GM12891 (cell line): ENCODE measurements around the gene GAMT.
"Not testable (repeated sequence)": the region's sequence is repeated elsewhere in the genome, so short reads cannot be mapped to it uniquely, and the experiment has no call there.

Experiments
- DNase-seq: peaks from one replicate; pipeline ENCODE4 v3.0.0; 2011; ENCODE audit warnings: low spot score; ENCODE audit not compliant: insufficient read length
- FAIRE-seq: peaks from 2 replicates; lab custom pipeline; 2011; peaks lifted over from hg19 to GRCh38; lab: Jason Lieb, UNC
- PAX5 ChIP-seq: IDR thresholded peaks from 2 replicates; pipeline ENCODE4 v1.6.1; 2011; ENCODE audit warnings: low read length, moderate library complexity, mild to moderate bottlenecking; ENCODE audit not compliant: insufficient read depth, severe bottlenecking
- POLR2A ChIP-seq: IDR thresholded peaks from 2 replicates; pipeline ENCODE4 v1.6.1; 2011; ENCODE audit warnings: low read depth, low read length, control low read depth
- POLR2AphosphoS5 ChIP-seq: IDR thresholded peaks from 2 replicates; pipeline ENCODE4 v1.6.1; 2011; ENCODE audit warnings: low read depth, low read length, control low read depth
- POU2F2 ChIP-seq: IDR thresholded peaks from 2 replicates; pipeline ENCODE4 v1.6.1; 2011; ENCODE audit warnings: low read depth, mild to moderate bottlenecking, control low read depth, low read length, moderate library complexity
- SPI1 ChIP-seq: IDR thresholded peaks from 2 replicates; pipeline ENCODE4 v1.6.1; 2011; ENCODE audit warnings: low read depth, low read length, control low read depth
- TAF1 ChIP-seq: IDR thresholded peaks from 2 replicates; pipeline ENCODE4 v1.6.1; 2011; ENCODE audit warnings: low read depth, low read length, control low read depth

The GAMT gene

DNA sequence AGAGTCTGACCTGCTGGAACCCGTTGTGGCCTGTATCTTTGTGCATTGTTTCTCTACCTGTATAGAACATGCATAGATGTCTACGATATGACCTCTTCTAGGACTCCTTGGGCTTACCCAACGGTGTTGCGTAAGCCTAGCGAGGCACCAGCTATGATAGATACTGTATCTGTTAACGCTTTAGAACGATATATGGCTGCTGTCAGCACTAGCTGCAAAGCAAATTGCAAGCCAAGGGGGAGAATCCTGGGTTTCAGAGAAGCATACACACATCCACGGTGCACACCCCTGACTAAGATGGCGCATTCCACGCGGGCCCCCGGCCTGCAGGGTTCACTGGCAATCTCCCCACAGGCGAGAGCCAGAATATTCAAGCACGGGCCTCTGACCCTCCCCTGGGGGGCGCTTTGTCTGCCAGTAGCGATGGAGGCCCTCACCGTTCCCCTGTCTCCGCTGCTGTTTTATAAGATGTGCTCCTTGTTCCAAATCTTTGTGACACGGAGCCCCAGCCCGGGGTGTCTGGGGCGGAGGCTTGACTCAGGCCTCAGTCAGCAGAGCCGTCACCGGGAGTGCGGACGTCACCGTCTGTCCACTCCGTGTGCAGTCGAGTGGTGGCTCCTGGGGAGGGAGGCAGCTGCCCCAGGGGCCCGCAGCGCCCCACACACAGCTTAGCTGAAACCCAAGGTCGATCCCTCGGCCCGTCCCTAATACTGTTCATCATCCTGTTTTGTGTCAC is 23.9 kb upstream of the GAMT start:
- DNase-seq (no peak), FAIRE-seq (no peak)
- TF ChIP-seq PAX5 (no peak), TAF1 (no peak), SPI1 (no peak), POLR2AphosphoS5 (0 out of 2 replicates have a peak, but pooled peaks have one; percentile 19)

DNA sequence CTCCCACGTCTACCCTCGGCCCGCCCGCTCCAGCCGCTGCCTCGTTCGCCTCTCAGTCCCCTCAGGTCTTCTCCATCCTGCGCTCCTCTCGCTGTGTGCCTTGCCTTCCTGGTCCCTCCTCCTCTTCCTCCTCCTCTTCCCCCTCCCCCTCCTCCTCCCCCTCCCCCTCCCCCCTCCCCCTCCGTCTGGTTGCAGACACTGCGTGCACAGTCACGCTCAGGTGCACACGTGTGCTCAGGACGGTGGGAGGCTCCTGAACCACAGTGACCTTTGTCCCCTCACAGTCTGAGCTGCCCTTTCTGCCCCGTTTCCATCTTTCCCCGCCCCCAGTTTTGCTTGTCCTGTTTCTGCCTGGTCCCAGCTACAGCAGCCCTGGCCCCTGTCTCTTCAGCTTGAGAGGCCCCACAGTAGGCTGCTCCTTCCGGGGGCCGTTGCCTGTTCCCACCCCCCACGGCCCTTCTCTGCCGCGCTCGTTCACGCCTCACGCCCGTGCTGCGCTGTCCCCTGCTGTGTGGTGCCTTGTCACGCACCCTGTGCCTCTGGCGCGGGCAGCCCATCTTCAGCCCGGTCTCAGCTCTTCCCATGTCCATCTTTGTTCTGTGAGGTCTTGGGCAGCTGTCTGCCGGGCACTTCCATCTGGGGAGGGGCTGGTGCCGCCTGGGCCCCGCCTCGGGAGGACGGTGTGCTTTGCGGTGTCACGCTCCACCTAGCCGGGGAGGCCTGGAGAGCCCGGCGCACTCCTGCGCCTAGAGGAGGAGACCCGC is 23.0 kb upstream of the GAMT start:
- TF ChIP-seq POU2F2 (no peak), PAX5 (no peak), TAF1 (no peak), POLR2A (no peak), POLR2AphosphoS5 (no peak; the same call in 1 of the 2 replicates), SPI1 (no peak)
- FAIRE-seq (no peak), DNase-seq (no peak)

DNA sequence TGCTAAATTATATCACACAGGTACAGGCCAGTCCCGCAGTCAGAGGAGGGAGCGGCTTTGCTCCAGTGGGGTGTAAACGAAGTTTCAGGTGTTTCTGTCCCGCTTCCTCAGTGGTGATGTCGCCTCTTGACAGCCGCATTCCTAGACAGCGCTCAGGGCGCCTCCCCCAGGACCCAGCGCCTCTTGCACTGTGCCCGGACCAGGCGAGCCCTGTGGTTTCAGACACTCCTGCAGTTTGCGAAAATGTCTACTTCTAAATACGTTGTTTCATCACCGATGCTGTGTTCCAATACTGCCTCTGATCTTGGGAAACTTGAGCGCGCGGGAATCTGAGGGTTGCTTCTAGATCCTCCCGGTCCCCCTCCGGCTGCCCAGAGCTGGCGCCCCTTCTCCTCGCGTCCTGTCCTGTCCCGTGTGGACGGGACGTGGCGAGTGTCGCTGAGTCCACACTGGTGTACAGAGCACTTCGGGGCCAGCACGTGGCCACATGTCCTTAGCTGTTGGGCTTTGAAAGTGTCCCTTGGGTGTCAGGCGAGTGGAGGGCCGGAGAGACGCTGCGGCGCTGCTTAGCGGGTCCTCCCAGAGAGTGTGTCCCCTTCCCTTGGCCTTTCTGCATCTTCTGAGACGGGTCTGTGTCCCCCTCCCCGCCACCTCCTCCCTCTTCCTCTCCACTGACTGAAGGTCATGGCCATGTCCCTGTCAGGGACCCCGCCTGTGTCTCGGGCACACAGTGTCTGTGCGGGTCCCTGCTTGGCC is 22.3 kb upstream of the GAMT start:
- no peak for TF ChIP-seq SPI1
- TF ChIP-seq POLR2AphosphoS5, result no peak
- no peak for TF ChIP-seq TAF1
- no peak for TF ChIP-seq POU2F2
- TF ChIP-seq PAX5, result no peak
- no peak for TF ChIP-seq POLR2A
- DNase-seq (no peak), FAIRE-seq (no peak)

DNA sequence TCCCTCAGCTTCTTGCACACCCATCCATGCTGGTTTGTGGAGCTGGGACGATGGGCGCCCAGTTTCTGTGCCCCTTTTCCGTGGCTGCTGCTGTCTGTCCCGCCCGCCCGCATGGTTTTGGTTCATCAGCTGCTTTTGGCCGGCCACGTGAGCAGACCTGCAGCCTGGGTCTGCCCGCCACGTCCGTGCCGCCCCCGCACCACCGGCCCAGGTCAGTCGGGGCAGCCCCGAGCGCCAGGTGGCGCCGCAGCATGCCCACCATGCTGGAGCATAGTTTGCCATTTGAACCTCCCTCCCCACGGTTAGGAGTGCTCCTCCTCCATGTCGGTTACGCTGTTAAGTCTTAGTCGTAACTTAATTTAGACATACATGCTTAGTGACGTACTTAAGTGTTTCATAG is 21.6 kb upstream of the GAMT start:
- DNase-seq (no peak), FAIRE-seq (no peak)
- TF ChIP-seq POLR2AphosphoS5, result no peak
- TF ChIP-seq POU2F2, result no peak
- no peak for TF ChIP-seq SPI1
- TF ChIP-seq POLR2A, result no peak
- TF ChIP-seq TAF1, result no peak

DNA sequence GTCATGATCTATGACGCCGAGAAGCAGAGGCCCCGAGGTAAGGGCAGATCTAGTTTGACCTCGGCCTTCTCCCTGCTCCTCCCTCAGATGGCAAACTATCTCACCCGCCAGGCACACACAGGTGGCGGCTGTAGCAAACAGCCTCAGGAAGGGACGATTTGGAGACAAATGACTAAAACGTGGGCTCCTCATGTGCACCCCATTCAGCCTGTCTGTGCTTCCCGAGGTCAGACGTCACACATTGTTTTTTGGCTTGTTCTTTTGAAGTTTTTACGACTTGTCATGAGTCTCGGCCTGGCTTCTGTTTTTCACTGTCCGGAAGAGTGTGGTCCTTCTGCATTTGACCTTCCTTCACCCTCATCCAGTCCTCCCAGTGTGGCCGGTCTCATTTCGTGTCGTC is 21.0 kb upstream of the GAMT start:
- TF ChIP-seq POLR2A (no peak), POU2F2 (no peak), SPI1 (no peak), TAF1 (no peak), PAX5 (no peak), POLR2AphosphoS5 (no peak)
- DNase-seq, result no peak
- no peak for FAIRE-seq

DNA sequence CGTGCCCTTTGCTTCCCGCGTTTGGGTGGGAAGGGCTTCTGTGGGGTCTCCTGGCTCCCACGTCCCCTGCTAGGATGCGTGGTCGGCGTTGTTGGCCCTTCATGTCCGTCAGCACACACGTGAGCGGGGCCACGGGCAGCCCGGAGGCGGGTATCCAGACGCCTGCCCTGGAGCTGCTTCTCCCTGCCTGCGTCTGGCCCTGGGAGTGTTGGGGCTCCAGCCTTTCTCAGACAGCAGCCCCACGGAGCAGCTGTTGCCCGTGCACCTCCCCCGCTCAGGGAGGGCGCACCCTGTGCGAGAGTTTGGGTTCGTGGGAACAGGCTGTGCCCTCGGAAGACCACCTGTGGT is 20.6 kb upstream of the GAMT start:
- FAIRE-seq (no peak), DNase-seq (no peak)
- TF ChIP-seq SPI1 (no peak), TAF1 (no peak), POU2F2 (no peak)

DNA sequence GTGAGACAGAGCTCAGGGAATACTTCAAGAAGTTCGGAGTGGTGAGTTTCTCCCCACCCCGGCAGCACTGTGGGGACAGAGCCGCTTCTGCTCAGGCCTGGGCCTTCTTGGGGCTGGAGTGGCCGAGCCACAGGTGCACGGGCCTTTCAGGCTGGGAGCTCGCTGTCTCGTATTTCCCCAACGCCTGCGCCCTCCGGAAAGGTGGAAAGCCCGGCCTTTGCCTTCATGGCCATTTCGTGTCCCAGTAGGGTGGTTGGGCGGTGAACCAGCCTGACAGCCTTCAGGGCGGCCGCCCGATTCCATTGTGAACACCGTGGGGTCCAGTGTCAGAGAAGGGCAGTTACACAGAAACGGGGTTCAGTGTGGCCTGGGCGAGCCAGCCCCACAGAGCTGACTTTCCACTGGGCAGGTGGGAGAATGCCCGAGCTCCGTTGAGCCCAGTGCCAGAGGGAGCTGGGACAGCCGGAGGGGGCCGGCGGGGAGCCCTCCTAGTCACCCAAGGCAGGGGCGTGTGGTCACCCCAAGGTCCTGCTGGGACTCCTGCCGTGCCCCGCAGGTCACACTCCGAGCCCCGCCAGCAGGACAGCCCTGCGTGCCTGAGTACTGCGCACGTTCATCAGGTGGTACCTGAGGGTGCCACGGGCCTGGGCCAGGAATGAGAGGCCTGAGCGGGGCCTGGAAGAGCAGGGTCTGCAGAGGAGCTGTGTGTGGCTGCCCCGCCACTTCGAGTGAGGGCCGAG is 20.0 kb upstream of the GAMT start:
- TF ChIP-seq POU2F2 (no peak), PAX5 (no peak), POLR2A (0 out of 2 replicates have a peak, but pooled peaks have one; percentile 11)
- DNase-seq, result no peak
- FAIRE-seq, result no peak

DNA sequence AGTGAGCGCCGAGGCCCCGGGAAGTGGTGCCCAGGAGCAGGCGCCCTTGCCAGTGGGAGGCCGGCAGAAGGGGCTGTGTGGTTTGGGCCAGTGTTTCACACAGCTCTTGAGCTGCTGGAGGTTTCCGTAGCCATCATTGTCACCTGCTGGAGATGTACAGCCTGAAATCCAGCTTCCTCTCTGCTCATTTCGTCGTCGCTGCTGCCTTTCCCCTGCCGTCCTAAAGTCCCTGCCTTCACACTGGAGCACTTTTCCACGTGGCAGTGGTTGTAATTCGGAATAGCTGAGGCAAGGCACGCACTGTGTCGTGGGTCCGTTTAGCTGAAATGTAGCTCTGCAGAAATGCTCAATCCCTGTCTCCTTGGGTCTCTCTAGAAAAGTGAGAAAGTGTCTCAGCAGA is 19.2 kb upstream of the GAMT start:
- DNase-seq (no peak), FAIRE-seq (no peak)
- TF ChIP-seq SPI1, result no peak
- no peak for TF ChIP-seq POU2F2
- TF ChIP-seq TAF1, result no peak
- TF ChIP-seq PAX5, result no peak
- no peak for TF ChIP-seq POLR2AphosphoS5
- no peak for TF ChIP-seq POLR2A

DNA sequence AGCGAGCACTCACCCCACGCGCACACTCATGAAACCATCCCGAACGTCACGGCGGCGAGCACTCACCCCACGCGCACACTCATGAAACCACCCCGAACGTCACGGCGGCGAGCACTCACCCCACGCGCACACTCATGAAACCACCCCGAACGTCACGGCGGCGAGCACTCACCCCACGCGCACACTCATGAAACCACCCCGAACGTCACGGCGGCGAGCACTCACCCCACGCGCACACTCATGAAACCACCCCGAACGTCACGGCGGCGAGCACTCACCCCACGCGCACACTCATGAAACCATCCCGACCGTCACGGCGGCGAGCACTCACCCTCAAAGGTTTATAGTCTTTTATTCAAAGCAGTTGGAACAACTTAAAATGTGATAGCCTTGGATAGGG is 18.7 kb upstream of the GAMT start:
- FAIRE-seq, DNase-seq: not testable (repeated sequence)
